Keratinocyte (primary cell): Measurements from ENCODE around the gene PNPT1. TPM values are rescaled to one million over a fixed set of nuclear protein-coding genes. Genes with fewer than 3 reads are reported as not detected.

Experiments
- DNase-seq: peaks from one replicate; pipeline ENCODE4 v3.0.0-alpha.2; 2011; ENCODE audit warnings: low read depth, missing footprints, low spot score
- FAIRE-seq: peaks from 2 replicates; lab custom pipeline; 2011; peaks lifted over from hg19 to GRCh38; lab: Jason Lieb, UNC
- H2AFZ ChIP-seq: 2 replicates; pipeline ENCODE4 v1.6.0; 2012; ENCODE audit warnings: low read length, control low read depth, inconsistent platforms; ENCODE audit not compliant: control insufficient read depth
- H3K27ac ChIP-seq: 2 replicates; pipeline ENCODE4 v1.5.1; 2011; ENCODE audit warnings: low read length; ENCODE audit not compliant: control insufficient read depth, insufficient read depth
- H3K27me3 ChIP-seq: 3 replicates; pipeline ENCODE4 v1.6.0; 2011; ENCODE audit warnings: low read length; ENCODE audit not compliant: control insufficient read depth, insufficient read depth; ENCODE audit errors: extremely low read depth
- H3K36me3 ChIP-seq, 2 experiments: 2 replicates in 1 of 2; 3 replicates in 1 of 2; pipeline ENCODE4 v1.5.1; 2011; ENCODE audit warnings: low read length in 2 of 2, mild to moderate bottlenecking in 1 of 2; ENCODE audit not compliant: control insufficient read depth in 2 of 2, insufficient read depth in 2 of 2; ENCODE audit errors: extremely low read depth in 1 of 2
- H3K4me1 ChIP-seq: 3 replicates; pipeline ENCODE4 v1.5.1; 2011; ENCODE audit warnings: low read length; ENCODE audit not compliant: control insufficient read depth, insufficient read depth; ENCODE audit errors: extremely low read depth
- H3K4me2 ChIP-seq: 3 replicates; pipeline ENCODE4 v1.6.0; 2011; ENCODE audit warnings: low read depth, low read length; ENCODE audit not compliant: control insufficient read depth, insufficient read depth; ENCODE audit errors: extremely low read depth
- H3K4me3 ChIP-seq, 3 experiments: fragments of 200-600 bp in 1 of 3; sonication (generic) in 1 of 3; 2 replicates in 2 of 3; 3 replicates in 1 of 3; pipeline ENCODE4 v1.5.1; 2011 to 2016; ENCODE audit warnings: low read length in 3 of 3, mild to moderate bottlenecking in 3 of 3, control low read depth in 2 of 3, inconsistent platforms in 1 of 3, low read depth in 1 of 3, mixed read lengths in 1 of 3, mixed run types in 1 of 3, moderate library complexity in 1 of 3; ENCODE audit not compliant: control insufficient read depth in 2 of 3, insufficient read depth in 2 of 3; ENCODE audit errors: extremely low read depth in 1 of 3
- H3K79me2 ChIP-seq: 2 replicates; pipeline ENCODE4 v1.6.0; 2012; ENCODE audit warnings: low read length; ENCODE audit not compliant: control insufficient read depth, insufficient read depth
- H3K9ac ChIP-seq: 3 replicates; pipeline ENCODE4 v1.6.0; 2011; ENCODE audit warnings: low read length; ENCODE audit not compliant: control insufficient read depth, insufficient read depth; ENCODE audit errors: extremely low read depth
- H3K9me1 ChIP-seq: 3 replicates; pipeline ENCODE4 v1.6.0; 2011; ENCODE audit warnings: low read length; ENCODE audit not compliant: control insufficient read depth, insufficient read depth; ENCODE audit errors: extremely low read depth
- H3K9me3 ChIP-seq: 2 replicates; pipeline ENCODE4 v1.5.1; 2012; ENCODE audit warnings: low read depth, low read length; ENCODE audit not compliant: control insufficient read depth
- H4K20me1 ChIP-seq: 3 replicates; pipeline ENCODE4 v1.6.0; 2011; ENCODE audit warnings: low read length; ENCODE audit not compliant: control insufficient read depth, insufficient read depth; ENCODE audit errors: extremely low read depth
- EZH2 ChIP-seq: IDR thresholded peaks from one replicate; pipeline ENCODE4 v1.6.1; 2012; ENCODE audit warnings: inconsistent platforms, mild to moderate bottlenecking, low read length, moderate library complexity
- dilution Hi-C: fragments of 300-500 bp; cut with MboI; formaldehyde crosslinking; loops from one replicate; pipeline ENCODE4 v1.7.0; 2020; ENCODE audit warnings: low sequenced_read_pairs; ENCODE audit not compliant: extremely low pct_ligation_motif_present
- polyA plus RNA-seq, 5 experiments: library from polyadenylated mRNA; depleted of rRNA in 3 of 5; stranded (reverse) in 3 of 5; stranded (forward) in 1 of 5; unstranded in 1 of 5; fragments of >200 nt; gene quantifications; 1 replicate in 1 of 5; 2 replicates in 3 of 5; 3 replicates in 1 of 5; pipeline versions ENCODE4 v1.2.1 to v1.2.3, GENCODE V29; 2011 to 2012; ENCODE audit warnings: missing spikeins in 2 of 5, low read depth in 1 of 5, low replicate concordance in 1 of 5
- TF ChIP-seq, protein P1 (sequence below), 3 experiments: IDR thresholded peaks in 1 of 3; conservative IDR thresholded peaks in 1 of 3; optimal IDR thresholded peaks in 1 of 3; 2 replicates in 2 of 3; 3 replicates in 1 of 3; pipeline versions ENCODE3 to v1.5.1; 2011; ENCODE audit warnings: low read length in 3 of 3, mild to moderate bottlenecking in 3 of 3, moderate library complexity in 2 of 3, control low read depth in 1 of 3, inconsistent platforms in 1 of 3; ENCODE audit not compliant: insufficient read depth in 2 of 3; ENCODE audit errors: extremely low read depth in 1 of 3

The PNPT1 gene
- polyA plus RNA-seq, 1 donor (not counting 4 experiments of a cell fraction or from before 2014, with no cell fraction given) = 36.1 TPM

DNA sequence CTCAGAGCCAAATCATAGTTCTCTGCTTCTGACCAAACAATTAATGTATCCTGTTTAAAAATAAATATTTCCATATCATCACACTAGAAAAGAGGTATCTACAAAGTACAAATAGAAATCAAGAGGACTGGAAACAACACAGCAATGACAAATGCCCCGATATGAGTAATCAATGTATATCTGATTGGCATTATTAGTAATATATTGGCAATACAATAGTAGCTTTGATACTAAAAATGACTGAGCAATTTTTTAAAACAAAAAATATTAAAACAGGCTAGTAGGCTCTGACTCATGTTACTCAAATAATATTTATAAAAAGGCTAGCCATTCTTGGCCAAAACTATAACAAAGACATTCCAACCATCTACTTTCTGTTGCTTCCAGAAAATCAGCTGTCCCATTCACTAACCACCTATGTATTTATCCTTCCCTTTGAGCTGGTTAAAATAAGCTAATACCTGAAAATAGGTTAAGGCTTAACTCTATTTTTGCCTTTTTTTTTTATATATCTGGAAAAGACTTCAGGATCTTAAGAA is 89.5 kb downstream of the PNPT1 start:
- no peak overlapping the region for H3K4me2 ChIP-seq
- no peak overlapping the region for H3K9ac ChIP-seq

DNA sequence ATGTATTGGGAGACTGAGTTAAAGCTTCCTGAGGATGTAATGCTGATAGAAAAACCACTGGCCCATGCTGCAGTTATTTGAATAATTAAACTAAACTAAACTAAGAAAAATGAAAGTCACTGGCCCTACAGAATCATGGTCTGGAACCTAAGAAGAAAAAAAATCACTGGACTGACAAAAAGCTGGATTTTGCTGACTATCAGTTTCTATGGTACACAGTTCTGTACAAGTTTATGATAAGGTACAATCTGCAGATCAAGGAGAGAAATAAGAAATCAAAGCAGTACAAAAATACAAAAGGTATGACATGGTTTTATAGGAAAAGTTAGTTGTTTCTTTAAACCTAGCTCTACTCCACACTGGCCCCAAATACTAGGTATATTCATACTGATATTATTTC is 91.8 kb downstream of the PNPT1 start:
- Histone ChIP-seq H3K9me1 (no peaks in the 10 kb centered on the region), H3K27me3 (no peaks in the 10 kb centered on the region), H3K27ac (no peak overlapping the region), H4K20me1 (no peaks in the 10 kb centered on the region), H3K4me3 (no peak overlapping the region), H3K4me1 (no peaks in the 10 kb centered on the region), H3K9ac (no peak overlapping the region), H3K79me2 (peaks cover 38% of the 10 kb centered on the region), H3K4me2 (no peak overlapping the region), H3K9me3 (no peaks in the 10 kb centered on the region), H3K36me3 (peaks cover 2 to 17% of the 10 kb centered on the region in 2 experiments), H2AFZ (no peak overlapping the region)
- no peak for FAIRE-seq
- DNase-seq = no peak
- TF ChIP-seq, protein P1, sequence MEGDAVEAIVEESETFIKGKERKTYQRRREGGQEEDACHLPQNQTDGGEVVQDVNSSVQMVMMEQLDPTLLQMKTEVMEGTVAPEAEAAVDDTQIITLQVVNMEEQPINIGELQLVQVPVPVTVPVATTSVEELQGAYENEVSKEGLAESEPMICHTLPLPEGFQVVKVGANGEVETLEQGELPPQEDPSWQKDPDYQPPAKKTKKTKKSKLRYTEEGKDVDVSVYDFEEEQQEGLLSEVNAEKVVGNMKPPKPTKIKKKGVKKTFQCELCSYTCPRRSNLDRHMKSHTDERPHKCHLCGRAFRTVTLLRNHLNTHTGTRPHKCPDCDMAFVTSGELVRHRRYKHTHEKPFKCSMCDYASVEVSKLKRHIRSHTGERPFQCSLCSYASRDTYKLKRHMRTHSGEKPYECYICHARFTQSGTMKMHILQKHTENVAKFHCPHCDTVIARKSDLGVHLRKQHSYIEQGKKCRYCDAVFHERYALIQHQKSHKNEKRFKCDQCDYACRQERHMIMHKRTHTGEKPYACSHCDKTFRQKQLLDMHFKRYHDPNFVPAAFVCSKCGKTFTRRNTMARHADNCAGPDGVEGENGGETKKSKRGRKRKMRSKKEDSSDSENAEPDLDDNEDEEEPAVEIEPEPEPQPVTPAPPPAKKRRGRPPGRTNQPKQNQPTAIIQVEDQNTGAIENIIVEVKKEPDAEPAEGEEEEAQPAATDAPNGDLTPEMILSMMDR (optimal IDR thresholded peaks at IDR 0.05 in 1 of 3, IDR thresholded peaks at IDR 0.05 in 1 of 3, conservative IDR thresholded peaks at IDR 0.05 in 1 of 3; ENCODE audit: extremely low read depth in 1 of 3, insufficient read depth in 2 of 3, low read length in 3 of 3) = no peak
- TF ChIP-seq EZH2 = no peak
- dilution Hi-C loops = no loop called here

More for the DNA sequence above, 89.5 kb downstream of the PNPT1 start:
- Histone ChIP-seq H3K9me3 (no peaks in the 10 kb centered on the region), H3K4me3 (no peak overlapping the region), H4K20me1 (no peaks in the 10 kb centered on the region), H3K4me1 (no peaks in the 10 kb centered on the region), H3K27me3 (no peaks in the 10 kb centered on the region), H3K36me3 (peaks cover 2 to 7% of the 10 kb centered on the region in 2 experiments), H2AFZ (no peak overlapping the region), H3K27ac (no peak overlapping the region), H3K9me1 (no peaks in the 10 kb centered on the region), H3K79me2 (peaks cover 54% of the 10 kb centered on the region)
- dilution Hi-C loops = no loop called here
- no peak for DNase-seq
- TF ChIP-seq EZH2 = no peak
- TF ChIP-seq, protein P1 (optimal IDR thresholded peaks at IDR 0.05 in 1 of 3, IDR thresholded peaks at IDR 0.05 in 1 of 3, conservative IDR thresholded peaks at IDR 0.05 in 1 of 3; ENCODE audit: extremely low read depth in 1 of 3, insufficient read depth in 2 of 3, low read length in 3 of 3) = no peak
- no peak for FAIRE-seq
